ENCODE results near the gene NFATC2.

NFATC2 gene

DNA sequence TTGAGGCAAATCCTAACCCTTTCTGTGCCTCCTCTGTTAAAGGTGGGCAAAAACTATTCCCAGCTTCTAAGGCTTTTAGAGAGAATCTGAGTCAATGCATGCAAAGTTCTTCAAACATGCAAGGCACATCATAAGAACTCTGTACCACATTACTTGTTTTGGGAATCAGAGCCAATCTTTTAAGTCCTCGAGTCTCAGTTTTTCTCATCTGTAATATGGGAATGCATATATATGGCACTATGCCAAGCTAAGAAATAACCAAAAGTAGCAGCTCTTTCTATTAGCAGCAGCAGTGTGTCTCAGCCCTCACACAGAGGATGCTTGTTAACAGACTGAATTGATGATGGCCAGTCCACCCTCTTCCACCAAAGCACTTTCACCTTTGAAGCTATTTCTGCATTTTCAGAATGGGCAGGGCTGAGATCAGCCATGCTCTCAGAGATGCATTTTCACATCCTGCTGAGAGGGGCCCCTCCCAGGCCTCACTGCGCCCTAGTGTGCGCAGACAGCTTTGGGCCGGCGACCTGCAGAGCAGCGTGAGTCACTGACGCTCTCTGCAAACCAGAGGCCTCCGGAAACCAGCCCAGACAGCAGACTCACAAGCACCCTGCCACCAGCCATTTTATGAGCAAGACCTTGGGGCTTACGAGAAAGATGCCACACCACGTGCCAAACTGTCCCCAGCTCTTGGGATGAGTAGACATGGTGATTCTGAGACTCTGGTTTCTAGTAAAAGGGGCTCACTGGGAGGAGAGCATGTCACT is 138.0 kb downstream of the NFATC2 start:
- DNase-seq: peak; percentile 92

DNA sequence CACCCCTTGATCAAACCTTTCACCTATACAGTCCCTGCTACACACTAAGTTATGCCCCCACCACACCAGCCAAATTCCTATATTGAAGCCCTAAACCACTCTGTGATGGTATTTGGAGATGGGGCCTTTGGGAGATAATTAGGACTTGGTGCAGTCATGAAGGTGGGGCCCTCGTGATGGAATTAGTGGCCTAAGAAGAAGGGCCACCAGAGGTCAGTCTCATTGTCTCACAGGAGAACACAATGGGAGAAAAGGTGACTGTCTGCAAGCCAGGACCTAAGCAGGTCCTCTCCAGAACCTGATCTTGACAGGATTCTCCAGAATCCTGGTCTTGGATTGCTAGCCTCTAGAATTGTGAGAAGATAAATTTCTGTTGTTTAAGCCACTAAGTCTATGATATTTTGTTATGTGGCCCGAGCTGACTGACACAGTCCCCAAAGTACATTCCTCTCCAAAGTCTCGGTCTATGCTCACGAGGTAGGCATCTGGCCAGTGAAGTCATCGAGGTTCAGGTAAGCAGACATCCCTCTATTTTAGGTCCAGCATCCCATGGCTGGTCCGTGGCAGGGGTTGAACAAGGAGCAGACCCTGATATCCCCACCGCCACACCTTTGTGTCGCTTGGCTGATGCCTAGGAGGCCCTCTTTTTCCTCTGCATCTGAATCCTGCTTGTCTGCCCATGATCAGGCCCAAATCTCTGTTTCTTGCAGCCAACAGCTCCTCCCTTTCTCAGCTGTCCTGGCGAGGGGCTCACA is 138.9 kb downstream of the NFATC2 start:
- no peak for DNase-seq

DNA sequence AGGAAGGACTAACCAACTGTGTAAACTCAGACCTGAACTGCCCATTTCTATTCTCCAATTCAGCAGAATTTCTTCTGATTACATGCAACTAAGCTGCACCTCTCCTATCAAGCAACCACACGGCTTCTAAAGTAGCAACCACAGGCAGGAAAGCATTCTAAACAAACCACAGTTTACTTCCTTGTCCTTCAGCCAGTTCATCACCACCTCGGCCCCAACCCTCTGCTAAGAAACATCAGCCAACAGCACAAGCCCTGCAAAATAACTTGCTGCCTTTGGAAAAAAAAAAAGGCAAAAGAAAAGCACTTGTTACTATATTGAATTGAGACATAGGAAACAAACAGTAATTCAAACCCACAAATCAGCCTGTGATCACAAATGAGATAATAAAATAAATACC is 140.3 kb downstream of the NFATC2 start:
- DNase-seq: peak; percentile 71

GRCh38 chr20:51401496-51401895 is 141.0 kb downstream of the NFATC2 start:
- DNase-seq: no peak

GRCh38 chr20:51400051-51400926 is 142.2 kb downstream of the NFATC2 start:
- DNase-seq: peak; percentile 85

GRCh38 chr20:51399006-51399890 is 143.3 kb downstream of the NFATC2 start:
- DNase-seq: no peak

DNA sequence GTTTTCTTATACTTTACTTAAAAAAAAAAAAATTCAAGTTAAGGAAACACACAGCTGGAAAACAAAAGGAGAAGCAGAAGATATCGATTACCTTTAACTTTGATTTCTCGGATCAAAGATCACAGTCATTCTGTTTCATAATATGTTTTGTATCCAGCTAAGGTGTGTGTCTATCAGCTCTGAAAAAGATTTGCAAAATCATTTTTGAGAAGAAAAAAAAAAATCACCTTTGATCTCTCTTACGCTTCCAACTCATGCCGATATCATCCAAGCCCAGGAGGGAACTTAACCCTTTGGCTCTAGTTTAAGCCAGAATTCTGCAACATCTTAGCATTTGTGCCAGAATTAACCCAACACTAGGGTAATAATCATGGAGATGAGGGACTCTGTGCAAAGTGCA is 144.0 kb downstream of the NFATC2 start:
- no peak for DNase-seq

GRCh38 chr20:51398083-51398482 is 144.4 kb downstream of the NFATC2 start:
- no peak for DNase-seq

- DNase-seq: no peak
Observed at GRCh38 chr20:51397137-51397536, 145.4 kb downstream of the NFATC2 start.

- DNase-seq: no peak
Observed at GRCh38 chr20:51396365-51396909, 146.1 kb downstream of the NFATC2 start.

GRCh38 chr20:51394706-51395105 is 147.8 kb downstream of the NFATC2 start:
- no peak for DNase-seq

DNA sequence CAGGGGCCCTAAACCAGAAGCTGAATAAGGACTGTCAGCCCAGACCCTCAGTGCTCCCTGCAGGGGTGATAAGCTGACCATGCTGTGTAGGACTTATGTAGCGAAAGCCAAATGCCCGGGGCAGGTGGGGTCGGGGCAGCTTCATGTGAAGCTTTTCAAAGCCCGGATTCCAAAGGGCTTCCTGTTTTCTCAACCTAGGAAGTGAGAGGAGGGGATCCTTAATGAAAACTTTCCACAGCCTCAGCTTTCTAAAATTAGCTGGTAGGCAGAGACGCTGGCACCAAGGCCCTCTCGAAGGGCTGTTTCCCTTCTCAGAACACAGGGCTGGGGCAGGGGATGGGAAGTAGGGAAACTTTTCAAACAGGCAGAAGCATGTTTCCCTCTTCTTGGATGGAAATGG is 148.9 kb downstream of the NFATC2 start:
- no peak for DNase-seq

DNA sequence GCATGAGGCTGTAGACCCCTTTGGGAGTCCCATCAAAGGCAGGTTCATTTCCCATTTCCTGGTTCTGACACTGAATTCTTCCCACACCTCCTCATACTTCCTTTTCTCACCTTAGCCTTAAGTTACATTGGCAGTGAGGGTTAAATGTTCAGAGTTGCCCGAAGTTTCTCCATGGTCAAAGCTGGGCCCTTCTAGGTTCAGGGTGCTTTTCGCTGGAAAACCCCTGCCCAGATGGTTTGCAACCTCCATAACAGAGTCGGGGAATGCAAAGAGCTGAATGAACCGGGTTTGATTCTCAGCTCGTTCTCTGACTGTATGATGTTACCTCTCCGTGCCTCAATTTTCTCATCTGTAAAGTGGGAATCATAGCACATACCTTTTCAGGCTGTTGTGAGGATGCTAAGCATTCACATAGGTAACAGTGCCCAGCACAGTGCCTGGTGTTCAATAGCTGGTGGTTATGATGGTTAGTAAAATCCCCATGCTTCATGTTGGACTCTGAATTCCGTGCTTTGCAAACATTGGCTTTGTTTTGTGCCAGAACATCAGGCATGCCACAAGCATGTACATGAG is 149.8 kb downstream of the NFATC2 start:
- DNase-seq: no peak

DNA sequence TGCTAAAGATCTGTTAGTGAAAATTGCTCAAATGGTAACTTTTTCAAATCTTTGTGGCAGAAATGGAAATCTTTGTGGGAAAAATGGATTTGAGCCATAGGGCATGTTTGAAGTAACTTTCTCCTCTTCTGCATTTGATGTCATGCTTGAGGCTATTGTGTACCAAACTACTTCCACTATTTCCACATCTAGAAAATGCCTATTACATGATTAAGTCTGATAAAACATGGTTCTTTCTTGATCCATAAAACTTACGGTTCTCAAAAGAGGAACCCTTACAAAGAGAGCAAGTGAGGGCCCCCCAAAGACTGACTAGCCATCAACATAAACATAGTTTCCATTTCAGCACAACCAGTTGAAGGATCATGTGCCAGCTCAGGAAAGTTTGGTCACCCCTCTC is 150.6 kb downstream of the NFATC2 start:
- no peak for DNase-seq

DNA sequence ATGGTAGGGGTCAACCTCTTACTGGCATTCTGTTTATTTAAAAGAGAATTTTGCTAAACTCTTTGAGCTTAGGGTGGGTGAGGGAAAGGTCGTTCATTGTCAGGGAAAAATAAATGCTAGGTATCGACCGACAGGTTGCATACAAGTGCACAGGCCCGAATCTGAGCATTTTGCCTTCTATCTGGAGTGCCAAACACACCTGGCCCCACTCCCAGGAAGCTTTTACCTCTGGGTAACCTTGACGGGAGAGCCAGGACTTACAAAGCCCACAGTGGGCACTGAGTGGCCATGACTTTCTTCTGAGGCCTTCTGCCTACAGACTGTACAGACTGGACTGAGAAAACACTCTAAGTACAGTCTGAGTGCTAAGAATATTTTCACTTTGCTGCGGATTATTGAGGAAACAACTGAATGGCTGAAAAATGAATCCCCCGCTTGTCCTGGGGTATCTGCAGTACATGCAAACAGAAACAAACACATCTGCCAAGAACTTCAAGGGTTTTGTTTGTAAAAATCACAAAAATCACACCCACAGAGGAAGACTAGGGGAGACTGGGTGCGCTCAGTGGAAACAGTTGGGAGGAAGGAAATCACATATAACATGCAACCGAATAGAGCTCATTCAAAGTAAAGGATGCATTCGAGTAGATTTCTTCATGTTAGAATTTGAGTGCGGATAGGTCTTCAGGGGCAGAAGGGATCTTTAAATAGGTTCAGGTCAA is 152.8 kb downstream of the NFATC2 start:
- DNase-seq: no peak

- DNase-seq: no peak
Observed at GRCh38 chr20:51388756-51389542, 153.6 kb downstream of the NFATC2 start.

DNA sequence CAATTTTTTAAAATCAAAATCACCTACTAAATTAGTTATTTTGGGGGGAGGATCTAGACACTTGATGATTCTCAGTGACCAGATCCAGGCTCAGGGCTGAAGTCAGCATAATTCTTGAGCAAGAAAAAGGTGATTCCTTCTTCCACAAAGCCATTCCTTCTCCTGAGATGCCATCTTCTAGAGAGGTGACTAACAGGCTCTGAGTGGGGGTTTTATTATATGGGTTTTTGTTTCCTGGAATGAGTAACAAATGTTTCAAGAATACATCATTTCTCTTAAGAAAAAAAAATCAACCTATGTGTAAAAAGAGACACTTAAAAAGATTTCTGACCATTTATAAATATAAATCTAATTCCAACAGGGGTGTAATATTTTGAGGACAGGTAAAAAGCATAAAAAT is 154.3 kb downstream of the NFATC2 start:
- no peak for DNase-seq

DNA sequence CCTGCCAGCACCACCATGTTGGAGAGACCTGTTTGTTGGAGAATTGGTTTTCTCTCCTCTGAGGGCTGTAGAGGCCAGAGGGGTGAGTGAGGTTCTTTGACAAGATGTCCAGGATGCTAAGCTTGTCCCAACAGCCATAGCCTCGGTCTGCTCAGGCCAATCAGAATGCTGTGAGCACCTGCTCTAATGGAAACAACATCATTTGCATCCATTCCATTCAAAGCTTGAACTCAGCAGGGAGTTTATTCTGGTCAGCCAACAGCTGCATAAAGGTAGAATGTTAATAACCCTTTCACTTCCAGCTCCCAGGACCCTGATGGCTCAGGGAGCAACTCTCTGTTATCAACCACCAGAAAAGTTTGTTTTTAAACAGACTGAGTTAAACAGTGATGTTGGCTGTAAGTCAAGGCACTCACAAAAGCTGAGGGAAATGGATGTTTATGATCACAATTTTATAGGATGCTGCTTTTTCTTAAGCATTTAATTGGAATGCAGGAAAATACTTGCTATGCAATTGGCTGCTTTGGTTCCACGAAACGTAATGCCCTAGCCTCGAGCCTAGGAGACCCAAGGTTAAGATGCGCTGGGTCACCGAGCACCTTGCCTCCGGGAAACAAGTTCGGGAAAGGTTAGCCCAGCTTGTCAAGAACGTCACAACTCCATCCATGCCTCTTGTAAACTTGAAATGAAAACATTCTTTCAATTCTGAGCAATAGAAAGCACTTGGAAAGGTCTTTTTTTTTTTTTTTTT is 155.2 kb downstream of the NFATC2 start:
- DNase-seq: no peak

GRCh38 chr20:51386586-51386985 is 155.9 kb downstream of the NFATC2 start:
- DNase-seq: peak; percentile 54
